H1 (cell line): ENCODE data around the gene ADRB1. TPM values are rescaled to one million over a fixed set of nuclear protein-coding genes. Genes with fewer than 3 reads are reported as not detected.

Experiments
- ASH2L ChIP-seq: fragments of 200-600, 300-600 bp; sonication (generic); IDR thresholded peaks from one replicate; pipeline ENCODE4 v1.7.1; 2017; ENCODE audit warnings: low read length
- JUN ChIP-seq: IDR thresholded peaks from 2 replicates; pipeline ENCODE4 v1.6.1; 2011; ENCODE audit warnings: low read depth, mild to moderate bottlenecking, improper control_type of control experiment, low read length
- PHF8 ChIP-seq: fragments of 200-600 bp; sonication (generic); conservative IDR thresholded peaks from 2 replicates; pipeline ENCODE4 v1.7.1; 2012; ENCODE audit warnings: low read depth, mild to moderate bottlenecking, inconsistent platforms, low read length, moderate library complexity
- SUZ12 ChIP-seq: fragments of 200-600 bp; sonication (generic); IDR thresholded peaks from 2 replicates; pipeline ENCODE4 v1.6.1; 2012; ENCODE audit warnings: mild to moderate bottlenecking, inconsistent platforms, low read length, moderate library complexity, mixed read lengths
- polyA plus RNA-seq, 7 experiments: library from polyadenylated mRNA; depleted of rRNA in 3 of 7; stranded (reverse) in 5 of 7; unstranded in 2 of 7; fragments of >200 nt in 5 of 7; fragments of 200-250 nt in 2 of 7; gene quantifications; 1 replicate in 5 of 7; 2 replicates in 1 of 7; 4 replicates in 1 of 7; pipeline versions ENCODE4 v1.2.1 to v1.2.3, GENCODE V29; 2011 to 2013; ENCODE audit warnings: missing spikeins in 2 of 7, mixed read lengths in 2 of 7
- total RNA-seq: library from RNA; stranded (reverse); fragmentation: NEBNext Ultra II Directional; extraction: Animal tissue kit (Norgen Biotek cat#: 25700); gene quantifications from 2 replicates; pipeline ENCODE4 v1.2.1, GENCODE V29; 2021

The ADRB1 gene
- total and polyA plus RNA-seq, 2 of the 8 experiments (the other 6 are each of a cell fraction or from before 2014, with no cell fraction given) = 0.14 to 0.48 TPM

- TF ChIP-seq PHF8 = no peak
- no peak for TF ChIP-seq JUN
- TF ChIP-seq ASH2L = no peak
- no peak for TF ChIP-seq SUZ12
These were observed 2.5 kb upstream of the ADRB1 start (continued) for GRCh38 chr10:114041166-114041565.
